Activated CD4-positive, alpha-beta T cell treated with anti-CD3 and anti-CD28 coated beads, Interleukin-2, amount 50 U/mL, for 16 hours (primary cell): Measurements from ENCODE around the gene DIP2C.
"Not testable (repeated sequence)": the region's sequence is repeated elsewhere in the genome, so short reads cannot be mapped to it uniquely, and the experiment has no call there.

Experiments used
- DNase-seq: peaks from one replicate; pipeline ENCODE4 v3.0.0-alpha.2; 2020

Gene DIP2C

GRCh38 chr10:283140-283479 is 406.4 kb downstream of the DIP2C start:
- no peak for DNase-seq

- DNase-seq = peak; percentile 38
Observed at GRCh38 chr10:282294-283139, 407.0 kb downstream of the DIP2C start.

GRCh38 chr10:279655-280054 is 409.8 kb downstream of the DIP2C start:
- no peak for DNase-seq

GRCh38 chr10:279232-279631 is 410.2 kb downstream of the DIP2C start:
- DNase-seq = no peak

- no peak for DNase-seq
Observed at GRCh38 chr10:278707-279106, 410.8 kb downstream of the DIP2C start.

GRCh38 chr10:277963-278362 is 411.5 kb downstream of the DIP2C start:
- DNase-seq = no peak

GRCh38 chr10:275680-276079 is 413.8 kb downstream of the DIP2C start:
- no peak for DNase-seq

GRCh38 chr10:274866-275265 is 414.6 kb downstream of the DIP2C start:
- no peak for DNase-seq

- DNase-seq = no peak
Observed at GRCh38 chr10:273088-273487, 416.4 kb downstream of the DIP2C start.

GRCh38 chr10:271722-272121 is 417.7 kb downstream of the DIP2C start:
- no peak for DNase-seq

GRCh38 chr10:271201-271600 is 418.3 kb downstream of the DIP2C start:
- DNase-seq = no peak

GRCh38 chr10:269440-270074 is 419.9 kb downstream of the DIP2C start:
- no peak for DNase-seq

- DNase-seq = no peak
Observed at GRCh38 chr10:267705-268104, 421.8 kb downstream of the DIP2C start.

GRCh38 chr10:266974-267425 is 422.5 kb downstream of the DIP2C start:
- DNase-seq = no peak

GRCh38 chr10:265816-266588 is 423.5 kb downstream of the DIP2C start:
- DNase-seq = not testable (repeated sequence)

GRCh38 chr10:265074-265440 is 424.4 kb downstream of the DIP2C start:
- DNase-seq = peak; percentile 37

- DNase-seq = peak; percentile 44
Observed at GRCh38 chr10:264160-265073, 425.1 kb downstream of the DIP2C start.

- no peak for DNase-seq
Observed at GRCh38 chr10:260819-261429, 428.5 kb downstream of the DIP2C start.

GRCh38 chr10:251982-252582 is 437.4 kb downstream of the DIP2C start:
- DNase-seq = no peak

GRCh38 chr10:248307-248706 is 441.2 kb downstream of the DIP2C start:
- no peak for DNase-seq

GRCh38 chr10:247480-247879 is 442.0 kb downstream of the DIP2C start:
- DNase-seq = no peak

- no peak for DNase-seq
Observed at GRCh38 chr10:246431-246830, 443.0 kb downstream of the DIP2C start.
